Lower leg skin (tissue), 4 donors: Measurements from ENCODE around the gene MYO1A. TPM values are rescaled to one million over a fixed set of nuclear protein-coding genes. Genes with fewer than 3 reads are reported as not detected.
"Not testable (repeated sequence)": the region's sequence is repeated elsewhere in the genome, so short reads cannot be mapped to it uniquely, and the experiment has no call there.

Experiments used
- DNase-seq, 2 donors: peaks; one replicate each; pipeline ENCODE4 v3.0.0-alpha.2; 2019; ENCODE audit warnings: low spot score in 2 of 2
- H3K4me3 ChIP-seq: fragments of 200-600 bp; sonication (generic); 2 replicates; pipeline ENCODE4 v1.5.1; 2017; ENCODE audit warnings: mild to moderate bottlenecking, low read depth; ENCODE audit not compliant: poor library complexity, severe bottlenecking
- POLR2A ChIP-seq, 2 donors: fragments of 450-650 bp; IDR thresholded peaks; one replicate each; pipeline ENCODE4 v1.6.1; 2016 to 2017; ENCODE audit warnings: antibody characterized with exemption in 2 of 2, mild to moderate bottlenecking in 1 of 2, moderate library complexity in 1 of 2
- WGBS, 2 donors: methylation state at CpG; one replicate each; pipeline ENCODE4 v1.1.5; 2018; 5-methylcytosine and 5-hydroxymethylcytosine counted together
- intact Hi-C: fragments of 100-400 bp; cut with DNase I; formaldehyde crosslinking; loops from one replicate; pipeline ENCODE4 v1.15.0; 2023; ENCODE audit warnings: low total_unique reads
- total RNA-seq, 4 donors: library from RNA; depleted of rRNA; stranded (reverse); fragments of >200 nt; gene quantifications; one replicate each; pipeline ENCODE4 v1.1.0, GENCODE V29; 2016
- TF ChIP-seq, protein P1 (sequence below), 3 donors: fragments of 450-650 bp; IDR thresholded peaks; one replicate each; pipeline ENCODE4 v1.5.1; 2016; ENCODE audit warnings: antibody characterized with exemption in 3 of 3, mild to moderate bottlenecking in 3 of 3, moderate library complexity in 2 of 3

Gene MYO1A
- total RNA-seq, 4 donors from 2014 or later: 0.30 to 2.0 (median 0.39) TPM; not detected in 1

DNA sequence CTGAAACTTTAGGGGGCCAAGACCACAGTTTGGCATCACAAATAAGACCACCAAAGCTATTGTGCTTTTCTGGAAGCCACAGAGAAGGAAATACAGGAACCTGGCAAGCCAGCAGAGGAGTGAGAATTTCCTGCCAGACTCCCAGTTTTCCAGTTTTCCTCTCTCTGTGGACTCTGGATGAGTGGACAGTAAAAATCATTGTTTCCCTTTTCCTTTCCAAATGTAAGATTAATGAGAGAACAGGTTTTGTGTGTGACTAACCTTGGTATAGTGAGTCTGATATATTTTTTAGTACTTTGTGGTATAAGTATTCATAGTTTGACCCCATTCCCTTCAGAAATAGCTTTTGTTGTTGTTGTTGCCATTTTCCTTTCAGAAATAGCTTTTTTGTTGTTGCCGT, 31.0 kb downstream of the MYO1A start:
- WGBS, 2 donors: 70 to 92% methylated on average over 1 of the region's 1 CpG
- intact Hi-C loops: no loop called here
- no peak for DNase-seq
- no peak overlapping the region for H3K4me3 ChIP-seq
- no peak for TF ChIP-seq POLR2A (IDR thresholded peaks at IDR 0.05)
- TF ChIP-seq, protein P1, sequence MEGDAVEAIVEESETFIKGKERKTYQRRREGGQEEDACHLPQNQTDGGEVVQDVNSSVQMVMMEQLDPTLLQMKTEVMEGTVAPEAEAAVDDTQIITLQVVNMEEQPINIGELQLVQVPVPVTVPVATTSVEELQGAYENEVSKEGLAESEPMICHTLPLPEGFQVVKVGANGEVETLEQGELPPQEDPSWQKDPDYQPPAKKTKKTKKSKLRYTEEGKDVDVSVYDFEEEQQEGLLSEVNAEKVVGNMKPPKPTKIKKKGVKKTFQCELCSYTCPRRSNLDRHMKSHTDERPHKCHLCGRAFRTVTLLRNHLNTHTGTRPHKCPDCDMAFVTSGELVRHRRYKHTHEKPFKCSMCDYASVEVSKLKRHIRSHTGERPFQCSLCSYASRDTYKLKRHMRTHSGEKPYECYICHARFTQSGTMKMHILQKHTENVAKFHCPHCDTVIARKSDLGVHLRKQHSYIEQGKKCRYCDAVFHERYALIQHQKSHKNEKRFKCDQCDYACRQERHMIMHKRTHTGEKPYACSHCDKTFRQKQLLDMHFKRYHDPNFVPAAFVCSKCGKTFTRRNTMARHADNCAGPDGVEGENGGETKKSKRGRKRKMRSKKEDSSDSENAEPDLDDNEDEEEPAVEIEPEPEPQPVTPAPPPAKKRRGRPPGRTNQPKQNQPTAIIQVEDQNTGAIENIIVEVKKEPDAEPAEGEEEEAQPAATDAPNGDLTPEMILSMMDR (IDR thresholded peaks at IDR 0.05): no peak

DNA sequence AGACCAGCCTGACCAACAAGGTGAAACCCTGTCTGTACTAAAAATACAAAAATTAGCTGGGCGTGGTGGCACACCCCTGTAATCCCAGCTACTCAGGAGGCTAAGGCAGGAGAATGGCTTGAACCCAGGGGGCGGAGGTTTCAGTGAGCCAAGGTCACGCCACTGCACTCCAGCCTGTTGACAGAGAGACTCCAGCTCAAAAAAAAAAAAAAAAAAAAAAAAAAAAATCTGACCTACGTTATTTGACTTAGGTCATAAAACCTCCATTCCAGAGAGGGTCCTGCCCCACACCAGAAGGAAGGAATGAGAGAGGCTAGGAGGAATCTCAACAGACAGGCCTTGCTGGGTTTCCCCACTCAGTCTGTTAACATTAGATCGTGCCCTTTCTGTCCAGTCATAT, 31.6 kb downstream of the MYO1A start:
- H3K4me3 ChIP-seq, DNase-seq, intact Hi-C loops: not testable (repeated sequence)
- 83 to 86% methylated on average over 5 of the region's 5 CpGs for WGBS, 2 donors

DNA sequence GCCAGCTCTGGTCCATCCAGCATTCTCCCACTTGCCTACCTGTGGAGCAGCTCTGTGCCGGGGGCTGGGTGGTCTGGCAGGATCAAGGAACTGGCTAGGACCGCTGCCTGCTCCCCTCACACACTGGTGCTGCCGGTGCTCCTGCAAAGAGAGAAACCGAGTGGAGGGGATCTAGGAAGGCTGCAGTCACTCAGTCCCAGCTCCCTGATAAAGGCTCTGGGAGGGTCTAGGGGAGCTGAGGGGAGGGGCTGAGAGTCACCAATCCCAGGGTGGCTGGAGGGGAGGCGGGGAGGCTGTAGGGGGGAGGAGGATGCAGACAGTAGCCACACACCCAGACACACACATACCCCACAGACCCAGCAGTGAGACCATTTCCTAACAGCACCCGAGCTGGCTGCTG, 33.6 kb downstream of the MYO1A start, which contains the start of gene TAC3:
Gene TAC3, minus strand, starts transcription at position 182 of the 400 bp plus-strand sequence. CDS start 732 bp downstream, outside the sequence.
- 66 to 71% methylated on average over 6 of the region's 6 CpGs for whole genome bisulfite sequencing, 2 donors
- H3K4me3 ChIP-seq: no peak within 1 kb of the TSS
- DNase-seq: no peak
- TF ChIP-seq, protein P1 (IDR thresholded peaks at IDR 0.05): no peak
- intact Hi-C loops: no loop called here

DNA sequence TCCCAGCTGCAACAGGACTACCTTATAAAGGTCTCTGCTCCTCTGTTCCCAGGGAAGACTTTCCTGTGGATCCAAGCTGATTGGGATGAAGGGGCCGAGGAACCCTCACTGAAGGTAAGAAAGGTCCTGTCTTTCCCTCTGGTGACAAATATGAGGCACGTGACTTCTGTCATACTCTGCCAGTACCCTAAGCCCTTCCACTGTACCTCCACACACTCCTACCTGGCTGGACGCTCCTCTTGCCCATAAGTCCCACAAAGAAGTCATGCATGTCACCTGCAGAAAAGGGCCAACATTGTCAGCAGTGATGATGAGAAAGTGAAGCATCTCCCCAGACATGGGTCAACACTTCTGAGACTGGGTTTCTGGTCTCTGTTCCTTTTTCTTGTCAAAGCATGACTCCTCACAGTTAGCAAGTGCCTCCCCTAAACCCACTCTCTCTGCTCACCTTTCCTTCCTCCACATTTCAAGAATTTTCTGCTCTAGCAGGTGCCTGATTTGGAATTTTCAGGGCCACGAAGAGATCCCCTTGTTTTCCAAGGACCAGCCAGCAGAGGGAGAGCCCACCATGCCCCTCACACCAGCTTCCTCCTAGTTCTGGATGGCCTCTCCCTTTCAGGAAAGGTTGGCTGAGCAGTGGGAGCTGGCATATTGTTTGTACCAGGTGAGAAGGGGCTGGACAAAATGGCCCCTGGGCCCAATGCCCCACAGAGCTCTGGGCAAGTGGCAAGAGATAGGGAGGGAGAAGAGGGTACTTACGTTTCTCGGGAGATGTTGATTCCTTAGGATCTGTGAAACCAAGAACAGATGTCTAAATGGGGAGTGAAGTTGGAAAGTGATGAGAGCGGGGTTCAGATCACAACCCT, 37.1 kb downstream of the MYO1A start:
- TF ChIP-seq, protein P1 (IDR thresholded peaks at IDR 0.05): no peak
- TF ChIP-seq POLR2A (IDR thresholded peaks at IDR 0.05): no peak
- DNase-seq: no peak
- intact Hi-C loops: loop anchor here (5.0 kb wide), 1 partner anchor 44 kb away; no protein-coding TSS in a partner anchor
- WGBS, 2 donors: 76% methylated on average over 7 of the region's 7 CpGs
- H3K4me3 ChIP-seq: no peak overlapping the region

DNA sequence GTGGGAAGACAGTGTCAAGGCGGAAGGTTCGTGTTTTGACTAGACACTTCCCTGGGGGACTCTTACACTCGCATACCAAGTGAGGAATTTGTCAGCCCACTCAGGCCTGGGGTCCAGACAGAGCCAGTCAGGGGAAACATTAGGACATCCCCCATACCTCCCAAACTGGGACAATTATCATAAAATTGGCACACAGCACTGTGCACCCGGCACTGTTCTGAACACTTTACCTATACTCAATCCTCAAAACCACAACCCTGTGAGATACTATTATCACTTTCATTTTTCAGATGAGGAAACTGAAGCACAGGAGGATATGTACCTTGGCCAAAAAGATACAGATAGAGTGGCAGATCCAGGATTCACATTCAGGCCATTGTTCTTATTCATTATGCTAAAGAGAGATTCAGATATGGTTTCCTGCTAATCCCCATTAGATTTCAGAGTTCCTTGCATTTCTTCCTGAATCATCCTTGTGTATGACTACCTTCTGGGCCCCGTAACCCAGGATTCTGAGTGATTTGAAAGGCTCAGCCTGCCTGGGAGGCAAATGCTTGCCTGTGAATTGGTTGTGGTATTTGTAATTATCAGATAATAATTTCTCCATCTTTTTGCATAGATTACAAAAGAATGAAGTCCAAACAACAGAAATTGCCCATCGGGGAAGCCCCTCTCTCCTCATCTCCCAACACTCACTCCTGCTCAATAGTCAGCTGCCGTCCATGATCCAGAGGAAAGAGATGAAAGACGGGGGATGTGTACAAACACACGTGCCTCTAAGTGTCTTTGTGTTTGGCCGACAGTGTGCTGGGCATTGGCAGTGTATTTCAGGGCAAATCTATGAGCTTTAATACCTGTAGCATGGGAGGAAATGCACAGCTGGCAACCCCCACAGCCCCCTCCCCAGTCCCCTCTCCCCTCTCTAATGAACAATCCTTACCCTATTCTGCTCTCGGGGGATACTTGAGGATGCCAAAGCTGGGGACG, 38.2 kb downstream of the MYO1A start:
- intact Hi-C loops: loop anchor here (5.0 kb wide), 1 partner anchor 46 kb away; no protein-coding TSS in a partner anchor
- WGBS, 2 donors: 75% methylated on average over 12 of the region's 12 CpGs
- no peak for DNase-seq
- H3K4me3 ChIP-seq: no peak overlapping the region
- TF ChIP-seq, protein P1 (IDR thresholded peaks at IDR 0.05): no peak
- no peak for TF ChIP-seq POLR2A (IDR thresholded peaks at IDR 0.05)
